ENCODE data around the gene FBXO17. TPM values are rescaled to one million over a fixed set of nuclear protein-coding genes. Genes with fewer than 3 reads are reported as not detected.

The FBXO17 gene
- total RNA-seq, 2 experiments from 2014 or later = 0.35 TPM; not detected in 1

DNA sequence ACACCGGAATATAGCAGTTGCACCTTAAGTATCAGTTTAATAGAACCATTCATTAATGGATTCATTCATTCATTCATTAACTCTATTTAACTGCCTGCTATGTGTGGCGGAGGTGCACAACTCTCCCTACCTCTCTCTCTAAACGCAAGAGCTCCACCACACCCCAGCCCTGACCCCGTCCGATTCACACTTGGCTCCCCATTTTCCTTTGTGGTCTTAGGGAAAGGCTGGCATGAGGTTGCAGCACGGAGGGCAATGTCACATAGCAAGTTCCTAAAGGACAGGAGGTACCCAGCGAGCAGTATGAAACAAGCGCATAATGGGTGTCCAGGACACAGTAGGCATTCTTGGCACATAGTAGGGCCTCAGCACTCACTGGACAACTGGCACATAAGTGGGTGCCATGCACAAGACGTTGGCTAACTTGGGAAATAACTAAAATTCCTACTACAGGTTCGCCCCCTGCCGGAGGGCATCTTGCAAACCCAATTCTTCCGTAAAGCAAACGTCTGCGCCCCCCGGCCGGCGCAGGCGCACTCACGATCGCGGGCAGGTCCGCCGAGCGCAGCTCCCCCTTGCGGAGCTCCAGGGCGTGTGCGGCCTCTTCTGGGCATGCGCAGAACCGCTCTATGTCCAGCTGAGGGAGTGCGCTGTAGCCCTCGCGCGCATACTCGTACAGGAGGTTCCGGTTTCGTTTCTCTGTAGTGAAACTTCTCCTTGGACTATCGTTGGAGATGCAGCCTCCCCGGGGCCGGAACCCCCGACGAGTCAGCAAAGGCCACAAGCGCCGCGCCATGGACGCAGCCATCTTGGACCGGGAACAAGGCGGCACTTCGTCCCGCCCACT lies 45.4 kb downstream of the FBXO17 start, which contains the start of gene SARS2:
Gene SARS2 (minus strand): TSS at position 835 of the 847 bp plus-strand sequence. CDS start 27 bp downstream, at position 808.
- H3K27me3 Mint-ChIP-seq = no peaks in the 10 kb centered on the region
- H3K4me3 Mint-ChIP-seq = peak within 1 kb of the TSS; percentile 85
- peaks cover 34% of the 10 kb centered on the region for H3K4me1 Mint-ChIP-seq
- H3K9me3 Mint-ChIP-seq = no peaks in the 10 kb centered on the region
- DNase-seq = peak; percentile 93
- ChIA-PET CTCF (interaction anchor here (0.6 to 3.0 kb wide), 63 partner anchors 9 to 710 kb away, joined by 3 to 20 read pairs (median 4); partner anchors contain the start of genes ACTN4, CCER2, EIF3K and FAM98C), POLR2A (no interaction called here)
- H3K36me3 Mint-ChIP-seq (ENCODE audit: low read depth) = peaks cover 31% of the 10 kb centered on the region
- peak within 1 kb of the TSS; percentile 93 for H3K27ac Mint-ChIP-seq

DNA sequence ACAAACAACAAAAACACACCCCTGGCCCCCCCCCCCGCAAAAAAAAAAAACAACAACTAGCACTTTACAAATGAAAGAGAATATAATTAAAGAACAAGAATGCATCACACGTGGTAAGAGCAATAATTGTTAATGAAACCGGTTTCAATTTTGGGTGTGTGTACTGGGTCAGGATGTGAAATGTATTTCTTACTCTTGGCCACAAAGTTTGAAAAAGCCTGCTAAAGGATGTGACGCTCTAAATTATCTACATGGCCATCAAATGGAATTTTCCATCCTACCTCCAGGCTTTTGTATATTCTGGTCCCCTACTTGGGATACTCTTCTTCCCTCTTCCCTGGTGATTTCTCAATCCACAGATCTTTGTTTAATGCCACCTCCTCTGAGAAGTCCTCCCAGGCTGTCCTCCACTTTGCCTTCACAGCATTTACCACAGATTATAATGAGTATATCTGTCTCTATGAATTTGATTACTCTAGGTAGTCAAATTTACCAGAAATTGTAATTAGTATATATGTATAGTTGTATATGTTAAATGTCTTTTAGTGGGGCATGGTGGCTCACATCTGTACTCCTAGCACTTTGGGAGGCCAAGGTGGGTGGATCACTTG lies 47.0 kb downstream of the FBXO17 start:
- H3K27ac Mint-ChIP-seq = peak overlapping the region; percentile 93
- peaks cover 34% of the 10 kb centered on the region for H3K4me1 Mint-ChIP-seq
- H3K4me3 Mint-ChIP-seq = peak overlapping the region; percentile 18
- H3K27me3 Mint-ChIP-seq = no peaks in the 10 kb centered on the region
- ChIA-PET POLR2A (no interaction called here), CTCF (interaction anchor here (2.3 to 2.9 kb wide), 2 partner anchors 28 to 218 kb away, joined by 9 to 16 read pairs; partner anchors contain the start of genes NFKBIB and SIRT2)
- H3K9me3 Mint-ChIP-seq = no peaks in the 10 kb centered on the region
- peaks cover 27% of the 10 kb centered on the region for H3K36me3 Mint-ChIP-seq (ENCODE audit: low read depth)
- no peak for DNase-seq

DNA sequence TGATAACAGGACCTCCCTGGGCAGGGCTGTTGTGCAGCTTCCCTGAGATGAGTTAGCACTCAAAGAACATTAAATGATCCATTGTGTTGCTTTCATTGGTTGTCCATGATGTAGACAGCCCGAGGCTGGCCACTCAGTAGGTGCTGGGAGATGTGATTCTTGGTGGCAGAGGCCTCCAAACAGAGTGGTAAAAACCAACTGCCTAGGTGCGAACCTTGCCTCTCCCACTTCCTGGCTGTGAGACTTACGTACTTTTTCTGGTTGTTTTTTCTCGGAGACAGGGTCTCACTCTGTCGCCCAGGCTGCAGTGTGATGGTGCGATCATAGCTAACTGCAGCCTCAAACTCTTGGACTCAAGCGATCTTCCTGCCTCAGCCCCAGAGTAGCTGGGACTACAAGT lies 51.2 kb downstream of the FBXO17 start:
- H3K4me1 Mint-ChIP-seq = peaks cover 18% of the 10 kb centered on the region
- POLR2A ChIA-PET = no interaction called here
- H3K27me3 Mint-ChIP-seq = no peaks in the 10 kb centered on the region

DNA sequence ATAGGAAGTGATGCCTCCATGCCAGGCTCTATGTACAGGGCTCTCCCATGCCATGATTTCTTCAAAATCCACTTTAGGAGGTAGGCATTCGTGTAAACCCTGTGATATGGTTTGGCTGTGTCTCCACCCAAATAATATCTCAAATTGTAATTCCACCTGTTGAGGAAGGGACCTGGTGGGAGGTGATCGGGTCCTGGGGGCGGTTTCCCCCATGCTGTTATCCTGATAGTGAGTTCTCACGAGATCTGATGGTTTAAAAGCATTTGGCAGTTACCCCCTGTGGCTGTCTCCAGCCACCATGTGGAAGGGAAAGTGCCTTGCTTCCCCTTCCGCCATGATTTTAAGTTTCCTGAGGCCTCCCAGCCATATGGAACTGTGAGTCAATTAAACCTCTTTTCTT lies 53.1 kb downstream of the FBXO17 start:
- DNase-seq = no peak
- no peaks in the 10 kb centered on the region for H3K9me3 Mint-ChIP-seq
- H3K27ac Mint-ChIP-seq = no peak overlapping the region
- H3K36me3 Mint-ChIP-seq (ENCODE audit: low read depth) = peaks cover 17% of the 10 kb centered on the region
- ChIA-PET POLR2A (no interaction called here), CTCF (no interaction called here)
- no peaks in the 10 kb centered on the region for H3K27me3 Mint-ChIP-seq
- no peak overlapping the region for H3K4me3 Mint-ChIP-seq
- peaks cover under 1% of the 10 kb centered on the region for H3K4me1 Mint-ChIP-seq

More for the DNA sequence above, 51.2 kb downstream of the FBXO17 start:
- Mint-ChIP-seq H3K4me3 (no peak overlapping the region), H3K9me3 (no peaks in the 10 kb centered on the region), H3K27ac (no peak overlapping the region), H3K36me3 (ENCODE audit: low read depth) (peaks cover 21% of the 10 kb centered on the region)
- no peak for DNase-seq
- CTCF ChIA-PET = interaction anchor here (0.7 kb wide), 1 partner anchor 209 kb away, joined by 3 read pairs; no protein-coding TSS in a partner anchor

DNA sequence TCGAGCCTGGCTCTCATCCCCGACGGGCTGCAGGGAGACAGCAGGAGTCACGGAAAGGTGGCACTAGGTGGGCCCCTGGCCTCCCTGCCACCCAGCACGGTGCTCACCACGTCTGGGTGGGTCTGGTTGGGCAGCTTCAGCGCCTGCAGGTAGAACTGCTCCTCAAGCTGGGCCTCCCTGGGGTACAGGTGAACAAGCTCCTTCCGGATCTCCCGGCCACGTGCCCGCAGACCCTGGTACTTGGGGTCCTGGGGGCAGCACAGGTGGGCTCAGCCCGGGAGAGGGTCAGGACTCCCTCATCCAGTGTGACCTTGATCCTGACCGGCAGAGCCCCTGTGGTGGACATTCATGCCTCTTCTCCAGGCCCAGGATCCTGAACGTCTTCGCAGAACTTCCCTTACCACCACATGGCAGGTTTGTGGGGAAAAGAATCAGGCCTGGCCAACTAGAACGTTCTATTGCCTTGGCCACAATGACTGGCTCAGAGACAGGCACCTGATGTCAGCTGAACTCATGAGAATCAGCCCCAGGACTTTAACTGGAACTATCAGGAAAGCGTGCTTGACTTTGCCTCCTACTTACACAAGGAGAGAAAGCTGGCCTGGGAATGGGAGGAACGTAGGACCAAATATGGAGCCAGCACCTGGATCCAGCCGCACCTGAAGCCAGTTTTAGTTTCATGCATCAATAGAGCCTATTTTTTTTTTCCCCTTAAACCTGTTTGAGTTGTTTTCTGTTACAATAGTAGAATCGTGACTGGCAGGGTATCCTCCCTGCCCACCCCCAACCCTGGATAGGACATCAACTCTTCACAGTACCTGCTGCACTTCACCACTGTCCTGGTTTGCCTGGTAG lies 53.9 kb downstream of the FBXO17 start:
- no peaks in the 10 kb centered on the region for H3K4me1 Mint-ChIP-seq
- H3K4me3 Mint-ChIP-seq = no peak overlapping the region
- H3K27me3 Mint-ChIP-seq = no peaks in the 10 kb centered on the region
- H3K36me3 Mint-ChIP-seq (ENCODE audit: low read depth) = peaks cover 17% of the 10 kb centered on the region
- ChIA-PET POLR2A (no interaction called here), CTCF (interaction anchor here (1.0 kb wide), 2 partner anchors 9 to 10 kb away, joined by 3 to 5 read pairs; partner anchors contain the start of genes MRPS12 and SARS2)
- H3K9me3 Mint-ChIP-seq = no peaks in the 10 kb centered on the region
- DNase-seq = no peak
- H3K27ac Mint-ChIP-seq = no peak overlapping the region

DNA sequence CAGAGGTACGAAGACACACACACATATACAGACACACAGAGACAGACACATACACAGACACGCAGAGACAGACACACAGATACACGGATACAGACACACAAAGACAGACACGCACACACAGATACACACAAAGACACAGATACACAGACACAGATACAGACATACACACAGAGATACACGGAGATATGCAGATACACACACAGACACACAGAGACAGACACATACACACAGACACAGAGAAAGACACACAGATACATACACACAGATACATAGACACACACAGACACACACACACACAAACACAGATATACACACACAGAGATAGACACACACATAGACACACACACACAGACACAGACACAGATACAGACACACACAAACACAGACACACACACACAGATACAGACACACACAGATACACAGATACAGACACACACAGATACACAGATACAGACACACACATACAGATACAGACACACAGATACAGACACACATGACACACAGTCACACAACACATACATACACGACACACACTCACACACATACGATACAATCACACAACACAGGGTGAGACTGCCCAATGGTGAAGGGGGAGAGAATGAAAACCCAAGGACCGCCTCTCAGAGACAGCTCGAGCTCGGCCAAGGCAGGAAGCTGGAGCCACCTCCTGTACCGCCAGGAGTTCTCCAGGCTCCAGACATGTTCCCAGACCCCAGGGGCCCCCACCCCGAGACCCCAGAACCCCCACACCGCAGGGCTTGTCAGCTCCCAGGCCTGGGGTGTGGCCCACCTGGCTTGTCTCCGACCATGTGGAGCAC lies 54.7 kb downstream of the FBXO17 start:
- Mint-ChIP-seq H3K27ac (no peak overlapping the region), H3K4me3 (no peak overlapping the region), H3K4me1 (no peaks in the 10 kb centered on the region), H3K9me3 (no peaks in the 10 kb centered on the region), H3K27me3 (no peaks in the 10 kb centered on the region), H3K36me3 (ENCODE audit: low read depth) (peaks cover 17% of the 10 kb centered on the region)
- DNase-seq = no peak
- ChIA-PET CTCF (interaction anchor here (1.0 to 1.7 kb wide), 3 partner anchors 10 to 11 kb away, joined by 3 to 7 read pairs (median 5); partner anchors contain the start of genes MRPS12 and SARS2), POLR2A (no interaction called here)

DNA sequence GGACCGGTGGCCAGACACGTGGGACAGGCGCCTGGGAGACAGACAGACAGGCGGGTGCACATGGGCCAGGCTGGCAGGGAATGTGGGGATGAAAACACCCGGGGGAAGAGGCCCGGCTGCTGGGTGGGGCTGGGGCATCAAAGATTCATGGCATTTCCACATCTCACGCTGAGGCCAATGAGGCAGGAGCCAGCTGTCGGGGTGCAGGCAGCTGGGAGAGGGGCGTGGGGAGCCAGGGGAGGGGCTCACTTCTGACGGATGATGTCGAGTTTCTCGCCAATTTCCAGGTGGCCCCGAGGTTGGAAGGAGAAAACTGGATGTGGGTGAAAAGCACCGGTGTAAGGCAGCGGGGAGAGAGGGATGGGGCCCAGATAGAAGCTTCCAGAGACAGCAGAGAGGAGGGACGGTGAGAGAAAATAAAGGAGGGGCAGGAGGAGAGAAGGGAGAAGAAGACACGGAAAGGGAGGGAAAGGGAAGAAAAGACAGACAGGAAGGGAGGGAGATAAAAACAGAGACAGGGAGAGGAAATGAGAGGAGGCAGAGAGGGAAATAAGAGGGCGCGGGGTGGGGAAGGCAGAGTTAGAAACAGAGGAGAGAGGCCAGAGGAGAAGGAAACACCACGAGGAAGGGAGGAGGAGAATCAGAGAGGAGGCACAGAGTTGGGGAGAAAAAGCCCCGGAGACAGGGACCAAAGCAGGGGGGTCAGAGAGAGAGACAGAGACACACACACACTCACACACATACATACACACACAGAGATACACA lies 55.5 kb downstream of the FBXO17 start:
- no peak for DNase-seq
- Mint-ChIP-seq H3K27me3 (no peaks in the 10 kb centered on the region), H3K36me3 (ENCODE audit: low read depth) (peaks cover 14% of the 10 kb centered on the region), H3K4me1 (no peaks in the 10 kb centered on the region), H3K27ac (no peak overlapping the region), H3K4me3 (no peak overlapping the region), H3K9me3 (no peaks in the 10 kb centered on the region)
- ChIA-PET CTCF (interaction anchor here (1.7 kb wide), 1 partner anchor 10 kb away, joined by 7 read pairs; the partner anchor contains the start of genes MRPS12 and SARS2), POLR2A (no interaction called here)

DNA sequence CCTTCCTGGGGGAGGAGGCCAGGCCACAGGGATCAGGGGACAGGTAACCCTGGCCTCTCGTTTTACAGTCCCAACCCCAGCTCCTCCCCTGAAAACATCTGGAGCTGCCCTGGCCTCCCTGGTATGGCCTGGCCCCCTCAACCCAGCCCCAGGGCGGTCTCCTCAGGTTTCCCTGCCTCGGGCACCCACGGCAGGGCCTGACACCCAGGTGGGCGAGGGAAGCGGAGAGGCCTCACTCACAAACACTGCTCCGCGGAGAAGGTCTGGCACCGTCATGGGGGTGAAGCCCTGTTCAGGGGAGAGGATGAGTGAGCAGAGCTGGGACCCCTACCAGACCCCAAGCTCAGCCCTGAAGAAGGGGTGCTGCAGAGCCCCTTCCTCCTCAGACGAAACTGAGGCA lies 57.0 kb downstream of the FBXO17 start:
- Mint-ChIP-seq H3K27ac (no peak overlapping the region), H3K4me3 (no peak overlapping the region), H3K36me3 (ENCODE audit: low read depth) (peaks cover 7% of the 10 kb centered on the region), H3K9me3 (no peaks in the 10 kb centered on the region), H3K4me1 (peaks cover 2% of the 10 kb centered on the region), H3K27me3 (no peaks in the 10 kb centered on the region)
- no peak for DNase-seq
- CTCF ChIA-PET = interaction anchor here (1.1 to 1.2 kb wide), 2 partner anchors 9 to 35 kb away, joined by 3 read pairs; no protein-coding TSS in a partner anchor
- POLR2A ChIA-PET = no interaction called here

DNA sequence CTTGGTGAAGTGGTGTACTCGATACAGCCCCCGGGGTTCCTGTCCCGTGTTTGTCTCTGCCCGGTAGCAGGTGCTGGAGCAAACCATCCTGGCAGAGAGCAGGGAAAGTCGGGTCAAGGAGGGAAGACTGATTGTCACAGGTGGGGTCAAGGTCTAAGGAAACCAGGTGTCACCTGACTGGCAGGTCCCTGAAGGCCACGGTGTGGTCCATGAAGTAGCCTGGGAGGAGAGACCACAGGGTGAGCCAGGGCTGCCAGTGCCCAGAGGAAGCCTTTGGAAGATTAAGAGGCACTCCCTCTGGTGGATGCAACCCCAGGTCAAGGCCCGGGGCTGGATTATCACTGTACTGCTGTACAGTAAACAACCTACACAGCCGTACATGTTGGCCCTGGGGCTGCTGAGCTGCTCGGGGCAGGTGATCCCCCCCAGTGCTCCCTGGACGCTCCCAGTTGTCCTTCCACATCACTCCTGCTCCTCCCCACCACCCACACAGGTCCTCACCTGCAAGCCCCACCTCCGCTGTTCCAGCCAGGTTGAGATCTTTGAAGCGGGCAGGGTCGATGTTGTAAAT lies 57.5 kb downstream of the FBXO17 start:
- DNase-seq = no peak
- CTCF ChIA-PET = interaction anchor here (1.1 to 1.2 kb wide), 2 partner anchors 9 to 35 kb away, joined by 3 read pairs; no protein-coding TSS in a partner anchor
- POLR2A ChIA-PET = no interaction called here
- Mint-ChIP-seq H3K4me3 (no peak overlapping the region), H3K27ac (peak overlapping the region; percentile 44), H3K4me1 (peaks cover 2% of the 10 kb centered on the region), H3K27me3 (no peaks in the 10 kb centered on the region), H3K36me3 (ENCODE audit: low read depth) (peaks cover 7% of the 10 kb centered on the region), H3K9me3 (no peaks in the 10 kb centered on the region)

DNA sequence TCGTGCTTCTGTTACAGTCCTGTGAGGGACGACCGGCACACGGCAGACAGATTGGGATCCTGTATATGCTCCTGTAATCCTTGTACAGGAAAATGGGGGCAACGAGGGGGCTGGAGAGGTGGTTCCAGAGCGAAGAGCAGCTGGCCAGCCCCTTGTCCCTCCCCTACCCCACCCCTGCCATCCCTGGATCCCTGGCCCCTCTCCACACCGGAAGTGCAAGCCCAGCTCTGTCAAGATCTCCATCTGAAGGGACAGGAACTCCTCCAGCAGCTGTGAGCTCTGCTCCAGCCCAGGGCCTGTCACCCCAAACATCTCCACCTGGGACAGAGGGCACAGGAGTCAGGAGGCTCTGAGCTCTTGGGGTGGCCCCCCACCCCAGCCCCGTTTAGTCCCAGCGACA lies 58.0 kb downstream of the FBXO17 start:
- ChIA-PET POLR2A (no interaction called here), CTCF (interaction anchor here (0.8 to 1.1 kb wide), 2 partner anchors 10 to 13 kb away, joined by 3 to 4 read pairs; partner anchors contain the start of genes MRPS12 and SARS2)
- Mint-ChIP-seq H3K4me1 (peaks cover 2% of the 10 kb centered on the region), H3K27ac (peak overlapping the region; percentile 44), H3K36me3 (ENCODE audit: low read depth) (peaks cover 7% of the 10 kb centered on the region), H3K27me3 (no peaks in the 10 kb centered on the region), H3K4me3 (no peak overlapping the region), H3K9me3 (no peaks in the 10 kb centered on the region)
- DNase-seq = no peak

Measured in activated CD4-positive, alpha-beta T cell treated with anti-CD3 and anti-CD28 coated beads, Interleukin-2, amount 10 ng/mL, durations not matched to agents 7 days and 5 days (primary cell).